Liver (tissue), 9 donors: ENCODE data around the gene CBR3. TPM values are rescaled to one million over a fixed set of nuclear protein-coding genes. Genes with fewer than 3 reads are reported as not detected.
A peak's percentile ranks its signal among the peaks of the same experiment; 100 is the strongest.

Source experiments
- DNase-seq: peaks from one replicate; pipeline ENCODE4 v3.0.0-alpha.2; 2017; ENCODE audit warnings: low spot score
- H3K27ac ChIP-seq, 2 donors: one replicate each; pipeline ENCODE4 v1.7.0; 2013; ENCODE audit warnings: inconsistent platforms in 2 of 2, low read length in 2 of 2, control low read depth in 1 of 2, low read depth in 1 of 2, mild to moderate bottlenecking in 1 of 2
- H3K27me3 ChIP-seq, 4 donors: one replicate each; pipeline versions ENCODE4 v1.6.1 to v1.7.0; 2013; ENCODE audit warnings: low read length in 3 of 4, inconsistent platforms in 1 of 4, mild to moderate bottlenecking in 1 of 4, moderate library complexity in 1 of 4; ENCODE audit not compliant: control insufficient read depth in 4 of 4, insufficient read depth in 4 of 4
- H3K36me3 ChIP-seq, 4 donors: one replicate each; pipeline versions ENCODE4 v1.6.1 to v1.7.0; 2013; ENCODE audit warnings: low read length in 3 of 4, mild to moderate bottlenecking in 3 of 4, low read depth in 1 of 4, moderate library complexity in 1 of 4; ENCODE audit not compliant: control insufficient read depth in 4 of 4, insufficient read depth in 3 of 4
- H3K4me1 ChIP-seq, 4 donors: one replicate each; pipeline versions ENCODE4 v1.6.1 to v1.7.0; 2013; ENCODE audit warnings: low read length in 3 of 4, mild to moderate bottlenecking in 3 of 4, moderate library complexity in 1 of 4; ENCODE audit not compliant: control insufficient read depth in 4 of 4, insufficient read depth in 4 of 4
- H3K4me3 ChIP-seq, 3 donors: one replicate each; pipeline versions ENCODE4 v1.6.1 to v1.7.0; 2013; ENCODE audit warnings: low read length in 3 of 3, control low read depth in 1 of 3, low read depth in 1 of 3, mild to moderate bottlenecking in 1 of 3
- H3K9ac ChIP-seq, 2 donors: one replicate each; pipeline ENCODE4 v1.7.0; 2013; ENCODE audit warnings: low read length in 2 of 2, mild to moderate bottlenecking in 2 of 2, moderate library complexity in 2 of 2, control low read depth in 1 of 2, low read depth in 1 of 2
- H3K9me3 ChIP-seq, 4 donors: one replicate each; pipeline versions ENCODE4 v1.6.1 to v1.7.0; 2013; ENCODE audit warnings: low read length in 3 of 4; ENCODE audit not compliant: control insufficient read depth in 4 of 4
- ATF3 ChIP-seq: IDR thresholded peaks from 2 replicates; pipeline ENCODE4 v1.6.1; 2016; ENCODE audit warnings: antibody characterized with exemption
- CTCF ChIP-seq: fragments of 150-350 bp; IDR thresholded peaks from 2 replicates; pipeline ENCODE4 v1.5.1; 2017; ENCODE audit warnings: improper control_type of control experiment, low read depth, low read length; ENCODE audit not compliant: missing input control
- EGR1 ChIP-seq, 2 donors: IDR thresholded peaks; 2 replicates each; pipeline ENCODE4 v1.6.1; 2016 to 2018; ENCODE audit warnings: antibody characterized with exemption in 2 of 2, low read depth in 2 of 2
- FOXA1 ChIP-seq: IDR thresholded peaks from 2 replicates; pipeline ENCODE4 v1.6.1; 2016; ENCODE audit warnings: antibody characterized with exemption
- FOXA2 ChIP-seq: IDR thresholded peaks from 2 replicates; pipeline ENCODE4 v1.6.1; 2016; ENCODE audit warnings: antibody characterized with exemption
- GABPA ChIP-seq, 2 donors: IDR thresholded peaks in 1 of 2; conservative IDR thresholded peaks in 1 of 2; 2 replicates each; pipeline ENCODE4 v1.6.1; 2016; ENCODE audit warnings: antibody characterized with exemption in 2 of 2, mild to moderate bottlenecking in 1 of 2, moderate library complexity in 1 of 2
- HNF4A ChIP-seq, 2 donors: conservative IDR thresholded peaks; 2 replicates each; pipeline ENCODE4 v1.6.1; 2016; ENCODE audit warnings: antibody characterized with exemption in 2 of 2, mild to moderate bottlenecking in 2 of 2
- HNF4G ChIP-seq: IDR thresholded peaks from 2 replicates; pipeline ENCODE4 v1.6.1; 2016; ENCODE audit warnings: antibody characterized with exemption
- JUND ChIP-seq, 2 donors: IDR thresholded peaks; 2 replicates each; pipeline ENCODE4 v1.6.1; 2016; ENCODE audit warnings: antibody characterized with exemption in 2 of 2
- MAX ChIP-seq: IDR thresholded peaks from 2 replicates; pipeline ENCODE4 v1.6.1; 2016; ENCODE audit warnings: antibody characterized with exemption
- NR2F2 ChIP-seq: IDR thresholded peaks from 2 replicates; pipeline ENCODE4 v1.6.1; 2016; ENCODE audit warnings: antibody characterized with exemption
- RAD21 ChIP-seq, 2 donors: IDR thresholded peaks; 2 replicates each; pipeline ENCODE4 v1.6.1; 2016; ENCODE audit warnings: antibody characterized with exemption in 2 of 2, mild to moderate bottlenecking in 2 of 2
- REST ChIP-seq: IDR thresholded peaks from 2 replicates; pipeline ENCODE4 v1.6.1; 2016; ENCODE audit warnings: antibody characterized with exemption, mild to moderate bottlenecking
- RXRA ChIP-seq, 2 donors: IDR thresholded peaks; 2 replicates each; pipeline ENCODE4 v1.6.1; 2017 to 2018; ENCODE audit warnings: antibody characterized with exemption in 2 of 2, mild to moderate bottlenecking in 1 of 2
- SP1 ChIP-seq: IDR thresholded peaks from 2 replicates; pipeline ENCODE4 v1.6.1; 2018; ENCODE audit warnings: antibody characterized with exemption, mild to moderate bottlenecking
- TAF1 ChIP-seq: conservative IDR thresholded peaks from 2 replicates; pipeline ENCODE4 v1.6.1; 2016; ENCODE audit warnings: antibody characterized with exemption, mild to moderate bottlenecking
- YY1 ChIP-seq: IDR thresholded peaks from 2 replicates; pipeline ENCODE4 v1.6.1; 2016; ENCODE audit warnings: antibody characterized with exemption, mild to moderate bottlenecking
- ZBTB33 ChIP-seq: IDR thresholded peaks from 2 replicates; pipeline ENCODE4 v1.6.1; 2016; ENCODE audit warnings: antibody characterized with exemption
- WGBS: extraction: QIAGEN DNeasy Blood & Tissue Kit; methylation state at CpG from one replicate; pipeline ENCODE4 v1.1.7; 2013; 5-methylcytosine and 5-hydroxymethylcytosine counted together
- polyA plus RNA-seq, 2 donors: library from polyadenylated mRNA; stranded (reverse) in 1 of 2; unstranded in 1 of 2; fragments of 200-250 nt in 1 of 2; fragments of >200 nt in 1 of 2; fragmentation: Nextera tagmentation in 1 of 2; extraction: Ambion mirVana in 1 of 2; gene quantifications; one replicate each; pipeline versions ENCODE4 v1.2.1 to v1.2.3, GENCODE V29; 2013 to 2015
- total RNA-seq, 2 donors: library from RNA; depleted of rRNA; stranded (reverse); fragments of >200 nt; gene quantifications; one replicate each; pipeline ENCODE4 v1.2.3, GENCODE V29; 2014
- donor health status: healthy.
- donor health status: healthy.
- donor health status: healthy.
- donor health status: healthy.
- donor health status: healthy.

CBR3 gene
- total and polyA plus RNA-seq, 4 donors = 0.31 to 0.70 (median 0.47) TPM

- WGBS = 29% methylated on average over 17 of the region's 17 CpGs
- peak; percentile 27 for TF ChIP-seq REST
- TF ChIP-seq JUND (IDR thresholded peaks at IDR 0.05) = no peak
- no peak for TF ChIP-seq CTCF
- peak; percentile 23 for TF ChIP-seq SP1
- TF ChIP-seq FOXA2 = peak; percentile 69
- no peak for TF ChIP-seq ZBTB33
- no peak for TF ChIP-seq HNF4G
- no peak for TF ChIP-seq EGR1 (IDR thresholded peaks at IDR 0.05; ENCODE audit: low read depth in 2 of 2)
- peak; percentile 35 to 43 for TF ChIP-seq HNF4A (conservative IDR thresholded peaks at IDR 0.05)
- no peak for TF ChIP-seq ATF3
- TF ChIP-seq RXRA (IDR thresholded peaks at IDR 0.05) = peak; percentile 48 to 61
- no peak for TF ChIP-seq RAD21 (IDR thresholded peaks at IDR 0.05)
- peak; percentile 86 for TF ChIP-seq YY1
- no peak for TF ChIP-seq TAF1
- peak; percentile 53 to 78 for TF ChIP-seq GABPA (IDR thresholded peaks at IDR 0.05 in 1 of 2, conservative IDR thresholded peaks at IDR 0.05 in 1 of 2)
- no peak for TF ChIP-seq NR2F2
- peak; percentile 34 for TF ChIP-seq MAX
- TF ChIP-seq FOXA1 = peak; percentile 24
- no peaks in the 10 kb centered on the region for H3K9me3 ChIP-seq
- peak overlapping the region; percentile 6 to 44 (median 14) for H3K4me3 ChIP-seq
- H3K27ac ChIP-seq = peak overlapping the region; percentile 80 to 90
- no peaks in the 10 kb centered on the region for H3K36me3 ChIP-seq
- H3K4me1 ChIP-seq = peaks cover 0 to 7% (median 3%) of the 10 kb centered on the region in 4 donors
- peak; percentile 44 for DNase-seq
- H3K27me3 ChIP-seq = no peaks in the 10 kb centered on the region
- H3K9ac ChIP-seq = no peak overlapping the region
Measured at GRCh38 chr21:36113647-36114428, 21.0 kb upstream of the CBR3 start.
